Measurements from ENCODE around the gene MANEAL.

DNA sequence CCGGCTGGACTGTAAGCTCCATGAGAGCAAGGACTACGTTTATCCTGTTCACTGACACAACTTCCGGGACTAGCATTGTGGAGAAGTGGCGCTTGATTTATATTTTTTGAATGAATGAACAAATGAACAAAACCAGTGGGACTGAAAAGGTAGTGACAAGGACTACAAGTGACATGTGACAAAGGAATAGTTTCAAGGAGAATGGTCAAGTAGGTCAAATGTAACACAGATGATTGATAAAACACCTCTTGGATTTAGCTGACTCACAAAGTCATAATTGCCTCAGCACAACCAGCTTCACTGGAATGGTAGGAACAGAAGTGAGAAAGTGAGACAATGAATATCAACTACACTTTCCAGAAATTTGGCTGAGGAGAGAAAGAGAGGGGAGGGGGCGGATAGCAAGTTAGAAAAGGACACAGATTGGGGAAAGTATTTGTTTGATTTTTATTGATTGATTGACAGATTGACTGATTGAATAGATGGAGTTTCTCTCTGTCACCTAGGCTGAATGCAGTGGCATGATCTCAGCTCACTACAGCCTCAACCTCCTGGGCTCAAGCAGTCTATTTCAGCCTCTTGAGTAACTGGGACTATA, 51.5 kb downstream of the MANEAL start:
- no peak for TF ChIP-seq POLR2A (IDR thresholded peaks at IDR 0.05; ENCODE audit: low read depth, low read length)
- TF ChIP-seq, protein P1, sequence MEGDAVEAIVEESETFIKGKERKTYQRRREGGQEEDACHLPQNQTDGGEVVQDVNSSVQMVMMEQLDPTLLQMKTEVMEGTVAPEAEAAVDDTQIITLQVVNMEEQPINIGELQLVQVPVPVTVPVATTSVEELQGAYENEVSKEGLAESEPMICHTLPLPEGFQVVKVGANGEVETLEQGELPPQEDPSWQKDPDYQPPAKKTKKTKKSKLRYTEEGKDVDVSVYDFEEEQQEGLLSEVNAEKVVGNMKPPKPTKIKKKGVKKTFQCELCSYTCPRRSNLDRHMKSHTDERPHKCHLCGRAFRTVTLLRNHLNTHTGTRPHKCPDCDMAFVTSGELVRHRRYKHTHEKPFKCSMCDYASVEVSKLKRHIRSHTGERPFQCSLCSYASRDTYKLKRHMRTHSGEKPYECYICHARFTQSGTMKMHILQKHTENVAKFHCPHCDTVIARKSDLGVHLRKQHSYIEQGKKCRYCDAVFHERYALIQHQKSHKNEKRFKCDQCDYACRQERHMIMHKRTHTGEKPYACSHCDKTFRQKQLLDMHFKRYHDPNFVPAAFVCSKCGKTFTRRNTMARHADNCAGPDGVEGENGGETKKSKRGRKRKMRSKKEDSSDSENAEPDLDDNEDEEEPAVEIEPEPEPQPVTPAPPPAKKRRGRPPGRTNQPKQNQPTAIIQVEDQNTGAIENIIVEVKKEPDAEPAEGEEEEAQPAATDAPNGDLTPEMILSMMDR (conservative IDR thresholded peaks at IDR 0.05; ENCODE audit: low read depth, low read length) = no peak
- TF ChIP-seq MXI1 (IDR thresholded peaks at IDR 0.05; ENCODE audit: borderline replicate concordance, low read depth, low read length) = no peak
- TF ChIP-seq, protein P2, sequence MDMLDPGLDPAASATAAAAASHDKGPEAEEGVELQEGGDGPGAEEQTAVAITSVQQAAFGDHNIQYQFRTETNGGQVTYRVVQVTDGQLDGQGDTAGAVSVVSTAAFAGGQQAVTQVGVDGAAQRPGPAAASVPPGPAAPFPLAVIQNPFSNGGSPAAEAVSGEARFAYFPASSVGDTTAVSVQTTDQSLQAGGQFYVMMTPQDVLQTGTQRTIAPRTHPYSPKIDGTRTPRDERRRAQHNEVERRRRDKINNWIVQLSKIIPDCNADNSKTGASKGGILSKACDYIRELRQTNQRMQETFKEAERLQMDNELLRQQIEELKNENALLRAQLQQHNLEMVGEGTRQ (IDR thresholded peaks at IDR 0.05; ENCODE audit: low read depth, low read length) = no peak
- TF ChIP-seq CEBPB (IDR thresholded peaks at IDR 0.05; ENCODE audit: low read depth, low read length) = no peak
- no peak for TF ChIP-seq MAFK (IDR thresholded peaks at IDR 0.05; ENCODE audit: low read depth, low read length)
- TF ChIP-seq RCOR1 (IDR thresholded peaks at IDR 0.05; ENCODE audit: insufficient replicate concordance, low read length) = no peak
- no peak for TF ChIP-seq MAZ (IDR thresholded peaks at IDR 0.05; ENCODE audit: borderline replicate concordance, low read depth, low read length)
